CD4-positive, alpha-beta T cell treated with Interferon alpha-2 for 1 hour (primary cell): ENCODE data around the gene KANSL1.
"Not testable (repeated sequence)": the region's sequence is repeated elsewhere in the genome, so short reads cannot be mapped to it uniquely, and the experiment has no call there.

ENCODE experiments used
- DNase-seq, 2 donors: peaks; one replicate each; pipeline ENCODE4 v3.0.0-alpha.2; 2020 to 2022

KANSL1 gene

DNA sequence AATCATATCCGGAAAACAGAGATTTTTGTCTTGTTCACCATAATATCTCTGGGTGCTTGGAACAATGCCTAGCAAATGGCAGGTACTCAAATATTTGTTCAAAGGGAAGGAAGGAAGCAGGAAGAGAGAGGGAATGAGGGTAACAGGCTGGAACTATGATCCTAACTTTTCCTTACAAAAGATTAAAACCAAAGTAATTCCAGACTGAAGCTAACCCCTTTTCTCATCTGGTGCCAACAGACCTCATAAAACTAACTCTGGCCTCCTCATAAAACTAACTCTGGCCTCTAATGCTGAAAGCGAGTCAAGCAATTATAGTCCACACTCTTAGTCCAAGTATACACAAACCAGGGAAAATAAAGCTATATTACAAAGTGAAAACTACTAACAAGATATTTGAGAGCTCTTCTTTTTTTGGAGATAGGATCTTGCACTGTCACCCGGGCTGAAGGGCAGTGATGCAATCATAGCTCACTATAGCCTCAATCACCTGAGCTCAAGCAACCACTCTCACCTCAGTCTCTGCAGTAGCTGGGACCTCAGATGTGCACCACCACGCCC is 84.6 kb downstream of the KANSL1 start:
- no peak for DNase-seq

DNA sequence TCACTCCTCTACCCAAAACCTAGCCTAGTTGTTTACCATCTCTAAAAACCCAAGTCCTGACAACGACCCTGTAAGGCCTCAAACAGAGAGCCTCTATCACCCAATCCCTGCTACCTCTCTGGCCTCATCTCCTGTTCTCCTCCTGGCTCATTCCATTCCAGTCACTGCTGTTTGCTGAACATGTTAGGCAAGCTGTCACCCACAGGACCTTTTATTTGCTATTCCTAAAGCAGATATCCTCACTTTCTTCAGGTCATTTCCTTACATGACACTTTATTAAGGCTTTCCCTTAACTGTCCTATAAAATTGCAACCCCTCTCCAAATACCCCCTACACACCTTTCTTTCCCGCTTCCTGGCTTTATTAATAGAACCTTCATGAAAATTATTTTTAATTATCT is 85.1 kb downstream of the KANSL1 start:
- DNase-seq = no peak

DNA sequence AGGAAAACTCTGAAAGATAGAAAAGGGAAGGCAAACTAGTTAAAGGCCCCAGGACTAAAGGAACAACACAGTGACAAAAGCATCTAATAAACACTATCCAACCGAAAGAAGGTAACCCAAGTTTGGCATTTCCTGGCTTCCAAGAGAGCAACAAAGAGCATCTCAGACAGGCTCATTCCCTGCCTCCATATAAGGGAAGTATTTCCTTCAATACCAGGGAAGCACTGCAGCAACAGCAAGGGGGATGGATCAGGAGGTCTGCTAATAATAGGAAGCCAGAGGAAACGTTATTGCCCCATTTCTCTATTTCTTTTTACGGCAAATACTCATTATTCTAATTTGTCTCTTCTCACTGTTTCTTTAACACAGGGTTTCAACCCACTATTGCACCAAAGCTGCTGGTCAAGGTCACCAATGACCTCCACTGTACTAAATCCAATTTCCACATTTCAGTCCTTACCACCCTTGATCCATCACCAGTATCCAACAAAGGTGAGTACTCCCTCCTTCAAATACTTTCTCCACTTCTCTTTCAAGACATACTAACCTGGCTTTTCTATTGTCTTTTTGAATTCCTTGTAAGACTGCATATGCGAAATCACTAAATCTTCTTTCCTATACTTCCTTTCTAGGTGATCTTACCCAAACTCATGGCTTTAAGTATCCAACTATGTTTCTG is 86.1 kb downstream of the KANSL1 start:
- DNase-seq = no peak

DNA sequence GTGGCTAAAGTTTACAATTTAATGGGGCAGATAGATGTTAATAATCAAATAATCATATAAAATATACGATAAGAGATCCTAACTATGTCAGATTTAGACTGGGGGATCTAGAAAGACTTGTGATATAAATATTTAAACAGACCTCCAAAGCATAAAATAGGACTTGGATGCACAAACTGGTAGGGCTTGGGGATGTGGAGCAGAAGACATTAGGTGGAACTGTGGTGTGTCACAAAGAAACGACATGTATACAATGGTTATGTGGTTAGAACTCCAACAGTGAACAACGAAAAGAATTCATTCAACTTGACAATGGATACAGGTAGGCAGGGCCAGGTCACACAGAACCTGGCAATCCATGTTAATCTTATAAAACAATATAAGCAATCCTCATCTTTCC is 90.4 kb downstream of the KANSL1 start:
- not testable (repeated sequence) for DNase-seq

DNA sequence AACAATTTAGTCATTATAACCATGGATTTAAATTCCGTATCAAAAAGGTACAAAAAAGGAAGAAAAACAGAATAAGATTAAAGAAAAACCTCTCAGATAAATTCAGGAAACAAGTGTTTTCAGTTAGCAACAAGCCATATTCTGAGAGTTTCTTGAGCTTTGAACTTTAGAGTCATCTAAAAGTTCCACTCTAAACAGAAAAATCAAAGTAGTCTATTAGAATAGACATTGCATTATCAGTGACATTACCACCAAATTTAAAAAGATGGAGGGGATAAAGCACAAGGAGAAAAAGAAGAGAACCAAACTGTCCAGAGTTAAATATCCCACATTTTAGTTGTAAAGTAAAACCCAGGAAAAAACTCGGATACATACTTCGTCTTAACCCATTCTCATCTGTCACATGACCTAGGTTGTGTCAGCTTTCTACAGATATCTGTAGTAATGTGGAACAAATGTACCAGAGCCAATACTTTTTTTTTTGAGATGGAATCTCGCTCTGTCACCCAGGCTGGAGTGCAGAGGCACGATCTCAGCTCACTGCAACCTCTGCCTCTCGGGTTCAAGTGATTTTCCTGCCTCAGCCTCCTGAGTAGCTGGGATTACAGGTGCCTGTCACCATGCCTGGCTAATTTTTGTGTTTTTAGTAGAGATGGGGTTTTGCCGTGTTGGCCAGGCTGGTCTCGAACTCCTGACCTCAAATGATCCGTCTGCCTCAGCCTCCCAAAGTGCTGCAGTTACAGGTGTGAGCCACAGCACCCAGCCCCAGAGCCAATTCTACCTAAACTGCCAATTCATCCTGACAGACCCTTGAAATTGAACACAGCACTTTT is 91.2 kb downstream of the KANSL1 start:
- DNase-seq = not testable (repeated sequence)

DNA sequence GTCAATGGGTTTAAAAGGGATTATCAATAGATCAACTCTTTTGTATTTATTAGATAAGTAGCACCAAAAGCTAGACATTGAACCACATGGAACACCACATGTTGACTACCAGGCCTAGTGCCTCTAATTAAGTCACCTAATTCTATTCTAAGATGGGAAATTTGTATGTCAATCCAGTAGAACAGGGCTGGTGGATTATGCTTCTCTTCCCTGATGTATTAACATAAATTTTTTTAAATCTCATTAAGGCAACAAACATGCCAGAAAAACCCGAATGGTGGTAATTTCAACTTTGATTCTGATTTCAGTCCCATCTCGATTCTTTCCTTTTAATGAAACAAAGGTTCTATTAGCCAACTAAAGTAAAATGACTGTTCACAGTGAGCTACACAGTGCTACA is 92.6 kb downstream of the KANSL1 start:
- DNase-seq = no peak

DNA sequence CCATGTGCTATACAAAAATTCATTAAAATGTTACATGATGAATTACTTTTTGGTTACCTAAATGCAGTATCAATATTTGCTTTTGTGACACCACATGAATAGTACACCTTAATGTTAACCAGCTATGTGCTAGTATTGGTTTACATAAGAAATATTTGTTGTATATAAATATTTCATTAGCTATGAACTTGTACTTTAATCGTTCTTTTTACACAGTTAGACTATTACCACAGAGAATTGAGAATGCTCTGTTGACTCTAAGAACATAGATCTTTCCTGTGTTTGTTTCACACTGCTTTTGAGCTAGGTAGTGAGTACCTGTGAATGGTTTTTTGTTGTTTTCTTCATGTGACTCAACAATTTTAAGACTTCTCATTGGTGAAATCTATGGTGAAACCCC is 93.4 kb downstream of the KANSL1 start:
- no peak for DNase-seq

DNA sequence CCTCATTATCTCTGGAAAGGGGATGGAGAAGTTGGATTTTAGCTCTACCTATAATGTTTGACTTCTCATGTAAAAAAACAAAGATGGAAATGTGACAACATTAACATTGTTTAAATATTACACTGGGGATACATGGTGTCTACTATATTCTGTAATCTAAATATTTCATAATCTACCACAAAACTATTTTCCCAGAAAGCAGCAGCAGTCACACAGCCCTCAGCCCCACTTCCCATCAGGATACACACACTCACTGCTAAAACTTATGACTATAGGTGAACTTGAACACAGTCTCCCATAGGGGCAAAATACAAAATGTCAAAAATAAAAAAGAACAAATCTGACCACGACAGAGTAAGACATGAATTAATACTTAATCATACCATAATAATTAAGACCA is 95.7 kb downstream of the KANSL1 start:
- no peak for DNase-seq

DNA sequence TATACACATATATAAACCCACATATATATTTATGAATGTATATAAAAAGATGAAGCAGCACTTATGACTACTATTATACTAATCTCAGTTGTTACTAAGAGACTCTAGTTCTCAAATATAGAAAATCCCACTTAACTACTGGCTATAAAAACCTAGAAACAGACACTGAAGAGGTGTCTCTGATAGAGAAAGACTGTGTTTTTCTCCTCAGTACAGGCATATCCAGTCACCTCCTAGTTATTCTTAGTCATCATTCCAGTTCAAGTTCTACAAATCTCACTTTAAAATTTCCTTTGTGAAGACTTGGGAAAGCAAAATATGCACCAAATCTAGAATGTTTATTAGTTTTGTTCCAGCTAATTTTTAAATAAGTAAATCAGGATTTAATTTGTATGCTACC is 100.2 kb downstream of the KANSL1 start:
- DNase-seq = no peak

DNA sequence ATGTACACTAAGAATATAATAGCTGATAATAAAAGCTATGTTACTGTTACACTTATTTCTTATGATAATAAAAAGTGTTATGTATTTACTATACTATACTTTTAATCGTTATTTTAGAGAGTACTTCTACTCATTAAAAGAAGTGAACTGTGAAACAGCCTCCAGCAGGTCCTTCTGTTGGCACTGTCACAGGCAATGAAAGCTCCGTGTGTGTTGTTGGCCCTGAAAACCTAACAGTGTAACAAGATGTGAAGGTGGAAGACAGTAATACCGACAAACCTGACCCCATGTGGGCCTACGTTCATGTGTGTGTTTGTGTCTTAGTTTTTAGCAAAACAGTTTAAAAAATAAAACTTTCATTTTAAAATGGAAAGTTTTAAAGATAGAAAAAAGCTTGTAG is 102.4 kb downstream of the KANSL1 start:
- DNase-seq = no peak

DNA sequence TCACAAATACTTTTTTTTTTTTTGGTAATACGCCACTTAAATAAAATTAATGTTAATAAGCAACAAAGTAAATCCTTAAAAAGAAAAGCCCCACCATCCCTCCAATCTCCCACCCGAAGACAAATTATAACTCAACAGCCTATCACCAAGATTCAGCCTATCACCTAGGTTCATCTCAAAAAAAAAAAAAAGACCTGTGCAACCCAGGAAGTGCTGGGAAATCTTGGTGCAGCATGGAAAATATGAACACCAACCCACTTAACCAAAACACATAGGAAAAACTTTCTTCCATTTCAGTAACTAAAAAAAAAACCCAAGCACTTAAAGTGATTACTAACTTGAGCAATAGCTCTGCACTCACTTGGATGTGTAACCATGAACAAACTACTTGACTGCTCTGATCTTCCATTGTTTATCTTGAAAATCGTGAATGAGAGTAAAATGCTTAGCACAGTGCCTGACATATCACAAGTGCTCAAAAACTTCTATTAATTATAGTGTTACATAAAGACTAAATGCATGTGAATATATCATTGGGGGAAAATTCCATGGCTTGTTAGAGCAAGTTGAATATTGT is 103.8 kb downstream of the KANSL1 start:
- DNase-seq = no peak

DNA sequence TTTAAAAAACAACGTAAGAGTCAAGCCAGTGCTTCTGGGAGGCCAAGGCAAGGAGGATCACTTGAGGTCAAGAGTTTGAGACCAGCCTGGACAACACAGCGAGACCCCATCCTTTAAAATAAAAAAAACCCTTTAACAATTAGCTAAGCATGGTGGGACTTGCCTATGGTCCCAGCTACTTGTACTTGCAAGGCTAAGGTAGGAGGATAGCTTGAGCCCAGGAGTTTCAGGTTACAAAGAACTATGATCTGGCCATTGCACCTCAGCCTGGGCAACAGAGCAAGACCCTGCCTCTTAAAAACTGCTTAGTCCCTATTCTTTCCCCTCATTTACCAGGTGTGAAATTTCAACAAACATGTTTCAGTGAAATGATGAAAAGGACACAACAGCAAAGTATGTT is 104.6 kb downstream of the KANSL1 start:
- DNase-seq = no peak

DNA sequence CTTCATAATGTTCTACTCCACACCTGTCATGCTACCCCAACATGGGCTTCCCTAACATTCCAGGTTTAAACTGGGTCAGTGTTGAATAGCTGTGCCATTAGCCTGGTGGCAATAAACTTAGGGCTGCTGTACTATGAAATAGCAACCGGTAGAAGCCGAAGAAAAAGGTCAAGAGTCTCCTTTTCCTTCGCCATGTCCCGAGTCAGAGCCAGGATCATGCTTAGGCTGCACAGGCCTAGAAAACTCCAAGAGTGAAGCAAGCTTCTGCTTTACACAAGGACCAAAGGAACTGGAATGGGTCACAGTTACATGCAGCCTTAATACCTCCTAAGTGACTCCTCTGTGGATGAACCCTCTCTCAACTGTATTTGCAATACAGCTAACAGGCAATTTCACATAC is 105.4 kb downstream of the KANSL1 start:
- DNase-seq = not testable (repeated sequence)

DNA sequence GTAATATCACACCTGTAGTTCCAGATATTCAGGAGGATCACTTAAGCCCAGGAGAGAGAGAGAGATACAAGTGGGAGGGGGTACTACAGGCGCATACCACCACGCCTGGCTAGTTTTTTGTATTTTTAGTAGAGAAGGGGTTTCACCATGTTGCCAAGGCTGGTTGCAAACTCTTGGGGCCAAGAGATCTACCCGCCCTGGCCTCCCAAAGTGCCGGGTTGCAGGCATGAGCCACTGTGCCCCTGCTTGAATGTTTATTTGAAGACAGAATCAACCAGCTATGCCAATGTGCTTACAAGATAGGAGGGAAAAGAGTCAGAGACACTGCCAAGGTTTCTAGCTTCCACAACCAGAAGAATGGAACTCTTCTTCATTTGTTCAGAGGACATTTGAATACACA is 106.4 kb downstream of the KANSL1 start:
- no peak for DNase-seq

DNA sequence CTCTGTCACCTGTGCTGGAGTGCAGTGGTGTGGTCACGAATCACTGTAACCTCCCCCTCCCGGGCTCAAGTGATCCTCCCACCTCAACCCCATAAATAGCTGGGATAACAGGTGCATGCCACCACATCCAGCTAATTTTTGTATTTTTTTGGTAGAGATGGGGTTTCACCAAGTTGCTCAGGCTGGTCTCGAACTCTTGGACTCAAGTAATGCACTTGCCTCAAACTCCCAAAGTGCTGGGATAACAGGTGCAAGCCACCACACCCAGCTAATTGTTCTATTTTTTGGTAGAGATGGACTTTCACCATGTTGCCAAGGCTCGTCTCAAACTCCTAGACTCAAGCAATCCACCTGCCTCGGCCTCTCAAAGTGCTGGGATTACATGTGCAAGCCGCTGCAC is 107.7 kb downstream of the KANSL1 start:
- DNase-seq = no peak

DNA sequence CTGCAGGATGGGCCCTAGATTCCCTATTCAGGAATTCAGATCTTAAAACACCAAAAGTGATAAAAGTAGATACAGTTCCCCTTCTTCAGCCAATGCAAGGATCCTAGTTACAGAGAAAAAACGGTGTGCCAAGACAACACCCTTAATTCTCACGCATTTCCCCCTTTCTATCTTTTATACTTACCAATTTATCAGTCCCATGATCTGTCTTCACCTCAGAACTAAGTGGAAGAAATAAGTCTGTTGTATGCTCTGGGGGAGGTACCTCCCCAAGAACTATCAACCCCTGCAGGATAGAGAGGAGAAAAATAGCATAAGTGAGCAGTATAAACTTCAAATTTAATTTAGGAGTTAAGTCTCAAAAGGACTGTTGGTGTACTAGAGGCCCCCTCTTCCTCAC is 111.0 kb downstream of the KANSL1 start:
- no peak for DNase-seq

DNA sequence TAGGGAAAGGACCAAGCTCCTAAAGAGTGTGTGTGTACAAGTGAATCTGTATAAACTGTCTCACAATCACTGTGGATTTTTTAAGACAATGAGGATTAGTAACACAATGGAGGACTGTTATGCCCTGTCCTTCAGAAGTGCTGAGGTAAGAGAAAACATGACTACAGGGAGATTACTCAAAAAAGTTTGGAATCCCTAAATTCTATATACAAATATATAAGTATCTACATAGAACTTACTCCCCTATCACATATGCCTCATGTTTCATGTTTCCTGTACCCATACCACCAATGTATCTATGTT is 112.3 kb downstream of the KANSL1 start:
- DNase-seq = no peak

DNA sequence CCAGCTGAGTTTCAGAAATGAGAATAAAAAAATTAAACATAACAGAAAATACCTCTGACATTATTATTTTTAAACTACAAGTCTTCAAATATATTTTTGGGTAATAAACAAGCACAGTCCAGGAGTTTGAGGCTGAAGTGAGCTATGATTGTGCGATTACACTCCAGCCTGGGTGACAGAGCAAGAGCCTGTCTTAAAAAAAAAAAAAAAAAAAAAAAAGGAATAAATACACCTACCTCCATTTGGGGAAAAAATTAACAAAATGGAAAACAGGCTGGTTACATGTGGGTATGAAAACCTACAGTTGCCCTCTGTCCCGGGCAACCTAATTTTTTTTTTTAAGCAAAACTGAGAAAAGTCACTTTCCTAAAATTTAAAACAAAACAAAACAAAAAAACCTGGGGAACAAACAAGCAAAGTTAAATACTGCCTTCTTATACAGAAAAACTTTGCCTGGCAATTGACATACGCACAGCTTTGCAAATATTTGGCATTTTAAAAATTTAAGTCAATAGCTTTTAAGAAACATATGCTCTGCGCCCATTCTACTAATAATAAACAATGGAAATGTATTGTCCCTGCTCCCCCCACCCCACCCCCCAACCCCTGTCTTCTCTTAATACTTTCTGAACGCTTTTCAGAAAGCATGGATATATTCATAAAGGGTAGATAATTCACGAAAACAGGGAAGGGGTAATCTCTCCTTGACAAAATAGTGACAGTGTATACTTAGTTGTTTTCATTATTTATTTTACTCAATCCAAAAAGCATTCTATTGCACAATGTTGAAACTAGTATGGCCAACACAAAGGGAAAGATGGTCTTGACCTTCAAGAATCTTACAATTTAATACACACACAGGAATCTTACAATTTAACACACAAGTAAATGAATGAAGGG is 112.9 kb downstream of the KANSL1 start:
- no peak for DNase-seq

DNA sequence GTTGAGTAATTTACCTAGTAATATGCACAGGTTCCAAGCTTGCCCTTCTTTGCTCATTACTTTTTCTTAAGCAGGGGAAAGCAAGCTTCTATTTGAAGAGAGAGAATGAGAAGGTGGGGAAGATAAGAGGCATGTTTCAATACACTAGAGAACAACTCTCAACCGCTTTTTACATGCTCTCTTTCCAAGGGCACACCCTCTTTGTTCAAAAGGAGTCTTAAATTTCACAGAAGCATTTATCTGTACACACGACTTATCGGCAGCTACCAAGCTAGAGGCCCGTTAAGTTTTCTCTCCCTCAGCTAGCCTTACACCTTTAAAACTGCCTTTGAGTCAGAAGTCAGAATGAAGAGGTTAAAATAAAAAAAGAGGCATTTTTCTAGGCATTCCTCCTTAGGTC is 114.6 kb downstream of the KANSL1 start:
- DNase-seq = no peak

DNA sequence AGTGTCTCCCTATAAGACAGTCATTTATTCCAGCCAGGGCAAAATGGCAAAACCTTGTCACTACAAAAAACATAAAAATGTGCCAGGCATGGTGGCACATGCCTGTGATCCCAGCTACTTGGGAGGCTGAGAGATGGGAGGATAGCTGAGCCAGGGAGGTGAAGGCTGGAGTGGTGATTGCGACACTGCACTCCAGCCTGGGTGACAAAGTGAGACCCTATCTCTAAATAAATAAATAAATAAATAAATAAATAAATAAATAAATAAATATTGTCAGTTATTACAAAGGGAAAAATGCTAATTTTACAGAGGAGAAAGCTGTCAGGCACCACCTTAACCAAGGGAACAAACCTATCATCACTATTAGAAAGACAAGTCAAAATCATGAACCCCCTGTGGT is 118.7 kb downstream of the KANSL1 start:
- DNase-seq = no peak

DNA sequence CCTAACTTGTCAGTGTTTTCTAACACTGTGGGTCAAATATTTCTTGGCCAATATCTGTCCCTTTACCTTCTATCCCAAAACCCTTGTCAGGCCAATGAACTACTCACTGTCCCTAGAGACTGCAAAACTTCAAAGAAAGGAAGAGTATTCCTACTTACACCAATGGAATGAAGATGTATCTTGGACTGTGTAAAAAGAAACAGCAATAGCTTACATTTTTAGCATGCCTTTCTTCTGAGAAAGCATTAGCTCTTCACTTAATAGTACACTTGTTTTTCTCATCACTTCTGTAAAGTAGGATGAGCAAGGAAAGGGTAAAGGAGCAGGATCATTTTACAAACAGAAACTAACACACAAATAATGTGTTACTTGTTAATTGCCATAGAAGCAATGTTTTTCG is 120.2 kb downstream of the KANSL1 start:
- DNase-seq = no peak

DNA sequence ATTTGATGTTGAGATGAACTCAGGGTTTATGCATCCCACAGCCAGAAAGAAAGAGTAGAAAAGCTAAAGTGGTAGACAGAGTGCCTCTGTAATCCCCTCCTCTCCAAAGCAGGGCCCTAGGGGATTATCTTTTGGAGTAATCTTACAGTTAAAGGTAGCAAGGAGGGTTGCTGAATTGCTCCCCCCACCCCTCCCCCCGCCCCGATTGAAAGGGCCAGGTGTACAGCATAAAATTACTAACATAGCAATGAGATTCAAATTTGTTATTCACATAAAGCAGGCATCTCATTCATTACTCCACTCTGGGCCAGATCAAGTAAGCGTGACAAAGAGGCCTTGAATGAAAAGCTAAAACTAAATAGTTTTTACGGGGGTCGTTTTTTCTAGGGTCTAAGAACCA is 121.4 kb downstream of the KANSL1 start:
- no peak for DNase-seq

DNA sequence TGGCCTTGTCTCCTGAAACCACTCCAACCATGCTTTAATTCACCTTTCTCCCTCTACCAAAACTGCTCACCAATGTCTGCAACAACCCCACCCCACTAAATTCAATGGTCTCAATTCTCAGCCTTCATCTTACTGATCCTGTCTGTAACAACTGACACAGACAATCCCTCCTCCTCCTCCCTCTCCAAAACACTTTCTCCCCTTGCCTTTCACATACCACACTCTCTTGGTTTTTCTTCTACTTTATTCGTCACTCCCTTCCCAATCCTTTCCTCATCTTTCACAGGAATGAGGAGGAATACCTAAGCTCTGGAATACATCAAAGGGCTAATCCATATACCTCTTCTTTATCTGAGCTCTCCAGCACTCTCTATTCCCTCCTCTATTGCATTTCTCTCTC is 128.8 kb downstream of the KANSL1 start:
- no peak for DNase-seq
